AG04449 (cell line): Measurements from ENCODE around the gene LMOD3.

Experiments
- CTCF ChIA-PET: fragments of 350-600 bp; formaldehyde crosslinking; extraction: SDS; loops from one replicate; lab custom pipeline; 2021; ENCODE audit warnings: antibody characterized with exemption; lab: Yijun Ruan, JAX
- POLR2A ChIA-PET: fragments of 400-600, 350-600 bp; formaldehyde crosslinking; extraction: SDS; loops from one replicate; lab custom pipeline; 2020; ENCODE audit warnings: antibody characterized with exemption, inconsistent platforms; lab: Yijun Ruan, JAX
- DNase-seq: peaks from one replicate; pipeline ENCODE4 v3.0.0-alpha.2; 2010; ENCODE audit warnings: low read depth, low spot score
- H3K4me3 ChIP-seq: 2 replicates; pipeline ENCODE4 v1.5.1; 2011; ENCODE audit warnings: low read depth, mild to moderate bottlenecking, control low read depth, low read length
- CTCF ChIP-seq: IDR thresholded peaks from one replicate; pipeline ENCODE4 v1.5.1; 2011; ENCODE audit warnings: mild to moderate bottlenecking, moderate library complexity, low read length, control low read depth, inconsistent platforms; ENCODE audit not compliant: insufficient read depth; ENCODE audit errors: missing control alignments

The LMOD3 gene

DNA sequence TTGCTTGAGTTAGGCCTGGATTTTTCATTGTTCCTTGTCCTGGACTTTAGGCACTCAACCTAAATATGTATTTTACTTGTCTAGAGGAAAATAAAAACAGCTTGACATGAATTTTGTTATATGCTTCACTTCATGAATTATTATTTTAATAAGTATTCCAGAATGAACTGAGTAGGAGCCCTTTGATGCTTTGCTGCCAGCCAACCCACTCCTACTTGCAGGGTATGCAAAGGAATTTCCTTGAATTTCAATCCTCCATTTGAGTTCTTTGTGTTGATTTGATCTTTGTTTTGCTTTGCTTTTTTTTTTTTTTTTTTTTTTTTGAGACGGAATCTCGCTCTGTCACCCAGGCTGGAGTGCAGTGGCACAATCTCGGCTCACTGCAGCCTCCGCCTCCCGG lies 26.1 kb downstream of the LMOD3 start:
- CTCF ChIA-PET: no interaction called here

DNA sequence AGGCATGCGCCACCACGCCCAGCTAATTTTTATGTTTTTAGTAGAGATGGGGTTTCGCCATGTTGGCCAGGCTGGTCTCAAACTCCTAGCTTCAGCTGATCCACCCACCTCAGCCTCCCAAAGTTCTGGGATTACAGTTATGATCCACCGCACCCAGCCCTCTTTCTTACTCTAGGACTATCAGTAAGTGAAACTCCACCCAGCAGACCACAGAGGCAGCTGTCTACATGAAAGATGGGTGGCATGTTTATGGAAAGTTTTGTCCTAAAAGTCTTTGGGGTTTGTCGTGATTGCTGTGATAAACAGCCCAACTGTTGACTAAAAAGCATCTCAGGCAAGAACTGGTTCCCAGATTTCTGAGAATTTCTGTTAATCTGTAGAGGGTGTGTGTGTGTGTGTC lies 26.8 kb downstream of the LMOD3 start:
- ChIA-PET POLR2A (no interaction called here), CTCF (no interaction called here)
- no peak overlapping the region for H3K4me3 ChIP-seq
- DNase-seq: no peak
- TF ChIP-seq CTCF: no peak

More for the DNA sequence above, 26.1 kb downstream of the LMOD3 start:
- no peak for DNase-seq
- TF ChIP-seq CTCF: no peak
- H3K4me3 ChIP-seq: no peak overlapping the region
- POLR2A ChIA-PET: no interaction called here

DNA sequence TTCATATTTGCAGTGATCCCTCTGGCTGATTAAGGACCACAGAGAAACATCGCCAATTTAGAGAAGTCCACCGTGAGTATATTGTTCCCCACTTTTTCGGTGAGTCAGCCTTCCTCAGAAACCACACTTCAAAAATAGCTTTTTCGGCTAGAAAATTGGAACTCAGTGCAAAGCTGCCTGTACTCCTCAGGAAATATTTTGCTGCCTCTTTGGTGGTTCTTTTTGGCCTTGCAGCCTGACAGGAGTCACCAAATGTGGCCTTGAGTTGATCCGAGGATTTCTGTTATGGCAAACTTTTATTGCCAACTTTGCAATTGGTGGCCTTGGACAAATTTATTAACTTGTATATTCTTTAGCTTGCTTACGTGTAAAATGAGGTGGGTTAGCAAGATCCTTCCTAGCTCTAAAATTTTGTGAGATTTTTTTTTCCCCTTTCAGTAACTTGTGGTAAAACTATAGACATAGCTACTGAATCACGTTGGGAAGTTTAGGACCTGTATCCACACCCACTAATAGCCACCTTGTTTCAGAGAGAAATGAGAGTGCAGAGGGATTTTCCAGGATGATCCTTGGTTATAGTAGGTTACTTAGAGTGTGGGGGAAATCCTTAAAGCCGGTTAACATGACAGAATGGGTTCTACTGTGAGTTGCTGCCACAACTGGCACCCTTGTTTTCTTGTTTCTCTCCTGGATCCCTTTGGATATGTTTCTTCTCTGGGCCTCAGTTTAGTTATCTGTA lies 27.8 kb downstream of the LMOD3 start:
- no peak for DNase-seq
- TF ChIP-seq CTCF: no peak
- POLR2A ChIA-PET: interaction anchor here (0.6 to 1.7 kb wide), 3 partner anchors 10 to 1862 kb away, joined by 3 to 9 read pairs (median 3); partner anchors contain the start of gene ARL6IP5
- no peak overlapping the region for H3K4me3 ChIP-seq
- CTCF ChIA-PET: interaction anchor here (1.4 kb wide), 2 partner anchors 26 to 315 kb away, joined by 5 to 6 read pairs; no protein-coding TSS in a partner anchor

GRCh38 chr3:69092030-69092516 lies 30.3 kb downstream of the LMOD3 start:
- no peak overlapping the region for H3K4me3 ChIP-seq
- ChIA-PET CTCF (interaction anchor here (1.0 to 1.9 kb wide), 2 partner anchors 9 to 28 kb away, joined by 3 to 8 read pairs; no protein-coding TSS in a partner anchor), POLR2A (interaction anchor here (1.1 kb wide), 1 partner anchor 10 kb away, joined by 4 read pairs; no protein-coding TSS in a partner anchor)
- DNase-seq: no peak
- no peak for TF ChIP-seq CTCF

GRCh38 chr3:69091389-69092029 lies 30.9 kb downstream of the LMOD3 start:
- CTCF ChIA-PET: interaction anchor here (1.0 to 2.2 kb wide), 4 partner anchors 7 to 29 kb away, joined by 3 to 8 read pairs (median 4); no protein-coding TSS in a partner anchor
- POLR2A ChIA-PET: interaction anchor here (1.1 kb wide), 1 partner anchor 9 kb away, joined by 4 read pairs; no protein-coding TSS in a partner anchor
- H3K4me3 ChIP-seq: no peak overlapping the region
- TF ChIP-seq CTCF: no peak
- no peak for DNase-seq

- ChIA-PET CTCF (interaction anchor here (0.9 to 2.2 kb wide), 4 partner anchors 9 to 220 kb away, joined by 3 to 6 read pairs (median 4); partner anchors contain the start of gene EOGT), POLR2A (no interaction called here)
- H3K4me3 ChIP-seq: no peak overlapping the region
- TF ChIP-seq CTCF: no peak
- DNase-seq: peak; percentile 52
Measured at GRCh38 chr3:69090021-69090420, 32.4 kb downstream of the LMOD3 start.
